GM12864 (cell line): ENCODE measurements around the gene RNF26.

Experiments used
- DNase-seq: peaks from one replicate; pipeline ENCODE4 v3.0.0-alpha.2; 2011; ENCODE audit warnings: low read depth
- H3K4me3 ChIP-seq: 2 replicates; pipeline ENCODE4 v1.5.1; 2011; ENCODE audit warnings: mild to moderate bottlenecking, low read depth, low read length, control low read depth
- CTCF ChIP-seq: IDR thresholded peaks from 2 replicates; pipeline ENCODE4 v1.5.1; 2011; ENCODE audit warnings: low read depth, mild to moderate bottlenecking, moderate library complexity, low read length, control low read depth, inconsistent platforms; ENCODE audit errors: missing control alignments

Gene RNF26

DNA sequence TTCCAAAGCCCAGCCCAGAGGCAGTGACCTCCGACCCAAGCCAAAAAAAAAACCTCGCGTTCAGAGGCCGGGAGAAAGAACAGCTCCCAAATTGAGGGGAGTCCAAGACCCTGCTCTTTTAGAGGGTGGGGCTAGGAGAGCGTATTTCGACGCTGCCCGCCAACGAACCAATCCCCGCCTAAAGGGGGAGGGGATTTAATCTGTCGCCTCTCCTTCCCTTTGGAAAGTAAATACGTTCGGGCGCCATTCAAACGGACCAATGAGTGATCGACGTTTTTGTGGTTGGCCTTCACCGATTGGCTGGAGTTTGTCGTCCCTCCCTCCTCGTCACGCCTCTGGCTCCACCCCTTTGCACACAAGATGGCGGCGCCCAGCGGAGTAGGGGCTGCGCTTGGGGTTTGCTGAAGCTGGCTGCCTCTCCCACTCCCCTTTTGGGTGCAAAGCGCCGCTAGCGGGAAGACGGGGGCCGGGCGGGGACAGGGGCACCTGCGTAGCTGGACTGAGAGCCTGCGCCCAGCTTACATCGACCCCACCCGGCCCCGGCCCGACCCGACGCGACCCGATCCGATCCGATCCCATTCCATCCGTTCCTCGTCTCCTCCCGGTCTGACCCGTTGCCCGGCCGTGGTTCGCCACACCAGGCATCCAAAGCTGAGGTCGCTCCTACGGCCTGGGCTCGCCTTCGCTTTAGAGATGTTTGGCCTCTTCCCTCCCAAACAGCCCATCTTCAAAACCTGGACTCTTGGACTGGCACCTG is at the start of gene RNF26:
Gene RNF26 (plus strand): TSS at position 354 of the 757 bp plus-strand sequence. CDS start 596 bp downstream, outside the sequence.
- H3K4me3 ChIP-seq, result peak within 1 kb of the TSS; percentile 99
- no peak for TF ChIP-seq CTCF
- DNase-seq, result peak; percentile 97

GRCh38 chr11:119285431-119285830 is 48.9 kb upstream of the RNF26 start:
- H3K4me3 ChIP-seq, result no peak overlapping the region
- TF ChIP-seq CTCF, result no peak
- no peak for DNase-seq

DNA sequence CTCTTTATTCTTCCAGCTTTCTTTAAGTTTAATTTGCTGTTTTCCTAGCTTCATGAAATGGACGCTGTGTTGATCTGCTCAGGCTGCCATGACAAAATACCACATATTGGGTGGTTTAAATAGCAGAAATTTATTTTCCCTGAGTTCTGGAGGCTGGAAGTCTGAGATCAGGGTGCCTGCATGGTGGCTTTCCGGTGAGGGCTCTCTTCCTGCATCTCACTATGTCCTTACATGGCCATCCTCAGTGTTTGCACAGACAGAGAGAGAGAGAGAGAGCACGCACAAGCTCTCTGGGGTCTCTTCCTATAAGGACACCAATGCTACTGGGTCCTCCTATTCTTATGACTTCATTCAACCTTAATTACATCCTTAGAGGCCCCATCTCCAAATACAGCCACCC is 46.1 kb upstream of the RNF26 start:
- TF ChIP-seq CTCF, result no peak
- no peak for DNase-seq
- no peak overlapping the region for H3K4me3 ChIP-seq

- no peak for TF ChIP-seq CTCF
- H3K4me3 ChIP-seq, result no peak overlapping the region
- DNase-seq, result no peak
Measured at GRCh38 chr11:119290894-119291497, 43.3 kb upstream of the RNF26 start.

DNA sequence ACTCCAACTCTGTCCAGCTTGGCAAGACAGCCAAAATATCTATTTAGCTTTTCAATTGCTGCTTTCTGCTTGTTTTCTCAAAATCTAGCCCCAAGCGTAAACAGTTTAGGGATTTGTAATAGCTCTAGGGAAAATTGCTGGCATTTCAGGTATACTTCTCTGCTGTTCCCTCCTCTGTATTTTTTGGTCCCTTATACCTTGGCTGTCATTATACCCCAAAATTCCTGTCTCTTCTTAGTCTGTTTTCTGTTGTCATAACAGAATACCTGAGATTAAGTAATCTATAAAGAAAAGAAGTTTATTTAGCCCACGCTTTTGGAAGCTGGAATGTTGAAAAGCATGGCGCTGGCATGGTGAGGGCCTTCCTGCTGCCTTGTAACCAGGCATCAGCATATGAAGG is 40.9 kb upstream of the RNF26 start:
- no peak overlapping the region for H3K4me3 ChIP-seq
- DNase-seq, result no peak
- no peak for TF ChIP-seq CTCF

- H3K4me3 ChIP-seq, result no peak overlapping the region
- no peak for DNase-seq
- TF ChIP-seq CTCF, result peak; percentile 18
Measured at GRCh38 chr11:119295178-119295577, 39.1 kb upstream of the RNF26 start.
